Kidney epithelial cell (primary cell): Measurements from ENCODE around the gene GNPNAT1. TPM values are rescaled to one million over a fixed set of nuclear protein-coding genes. Genes with fewer than 3 reads are reported as not detected.

Experiments
- DNase-seq: peaks from one replicate; pipeline ENCODE4 v3.0.0-alpha.2; 2010; ENCODE audit warnings: low read depth
- H3K27me3 ChIP-seq: 2 replicates; pipeline ENCODE4 v1.6.0; 2011; ENCODE audit warnings: low read length; ENCODE audit not compliant: control insufficient read depth, insufficient read depth
- H3K36me3 ChIP-seq: 2 replicates; pipeline ENCODE4 v1.5.1; 2011; ENCODE audit warnings: low read length; ENCODE audit not compliant: control insufficient read depth, insufficient read depth
- H3K4me3 ChIP-seq: 2 replicates; pipeline ENCODE4 v1.5.1; 2011; ENCODE audit warnings: low read depth, mild to moderate bottlenecking, control low read depth, low read length
- total RNA-seq: library from RNA; depleted of rRNA; stranded (reverse); fragments of >200 nt; gene quantifications from 2 replicates; pipeline ENCODE4 v1.2.3, GENCODE V29; 2015
- TF ChIP-seq, protein P1 (sequence below): IDR thresholded peaks from 2 replicates; pipeline ENCODE4 v1.5.1; 2011; ENCODE audit warnings: mild to moderate bottlenecking, moderate library complexity, low read length, control low read depth, inconsistent platforms; ENCODE audit not compliant: insufficient read depth, poor library complexity, severe bottlenecking

Gene GNPNAT1
- total RNA-seq, 1 donor from 2014 or later, result 41.3 TPM

DNA sequence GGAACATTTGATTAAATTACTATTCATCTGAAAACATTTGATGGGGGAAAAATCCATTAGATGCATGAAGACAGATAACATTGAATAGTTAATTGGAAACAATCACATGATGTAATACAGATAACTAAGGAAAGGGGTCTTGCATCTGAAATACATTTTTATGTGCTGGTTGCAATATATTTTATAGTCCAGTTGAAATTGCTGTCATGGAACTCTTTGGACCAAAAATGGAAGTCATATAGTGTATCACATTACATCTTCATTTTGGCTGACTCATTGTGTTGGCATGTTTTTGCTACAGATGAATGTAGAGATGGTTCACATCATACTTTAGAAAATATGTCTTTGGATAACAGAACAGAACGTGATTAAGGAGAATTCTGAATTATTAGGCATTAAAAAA lies 43.0 kb upstream of the GNPNAT1 start:
- H3K36me3 ChIP-seq, result no peaks in the 10 kb centered on the region
- H3K27me3 ChIP-seq, result no peaks in the 10 kb centered on the region
- TF ChIP-seq, protein P1, sequence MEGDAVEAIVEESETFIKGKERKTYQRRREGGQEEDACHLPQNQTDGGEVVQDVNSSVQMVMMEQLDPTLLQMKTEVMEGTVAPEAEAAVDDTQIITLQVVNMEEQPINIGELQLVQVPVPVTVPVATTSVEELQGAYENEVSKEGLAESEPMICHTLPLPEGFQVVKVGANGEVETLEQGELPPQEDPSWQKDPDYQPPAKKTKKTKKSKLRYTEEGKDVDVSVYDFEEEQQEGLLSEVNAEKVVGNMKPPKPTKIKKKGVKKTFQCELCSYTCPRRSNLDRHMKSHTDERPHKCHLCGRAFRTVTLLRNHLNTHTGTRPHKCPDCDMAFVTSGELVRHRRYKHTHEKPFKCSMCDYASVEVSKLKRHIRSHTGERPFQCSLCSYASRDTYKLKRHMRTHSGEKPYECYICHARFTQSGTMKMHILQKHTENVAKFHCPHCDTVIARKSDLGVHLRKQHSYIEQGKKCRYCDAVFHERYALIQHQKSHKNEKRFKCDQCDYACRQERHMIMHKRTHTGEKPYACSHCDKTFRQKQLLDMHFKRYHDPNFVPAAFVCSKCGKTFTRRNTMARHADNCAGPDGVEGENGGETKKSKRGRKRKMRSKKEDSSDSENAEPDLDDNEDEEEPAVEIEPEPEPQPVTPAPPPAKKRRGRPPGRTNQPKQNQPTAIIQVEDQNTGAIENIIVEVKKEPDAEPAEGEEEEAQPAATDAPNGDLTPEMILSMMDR, result no peak
- no peak for DNase-seq
- no peak overlapping the region for H3K4me3 ChIP-seq

GRCh38 chr14:52833891-52834290 lies 42.5 kb upstream of the GNPNAT1 start:
- Histone ChIP-seq H3K36me3 (no peaks in the 10 kb centered on the region), H3K27me3 (no peaks in the 10 kb centered on the region), H3K4me3 (no peak overlapping the region)
- no peak for DNase-seq
- TF ChIP-seq, protein P1, result no peak

DNA sequence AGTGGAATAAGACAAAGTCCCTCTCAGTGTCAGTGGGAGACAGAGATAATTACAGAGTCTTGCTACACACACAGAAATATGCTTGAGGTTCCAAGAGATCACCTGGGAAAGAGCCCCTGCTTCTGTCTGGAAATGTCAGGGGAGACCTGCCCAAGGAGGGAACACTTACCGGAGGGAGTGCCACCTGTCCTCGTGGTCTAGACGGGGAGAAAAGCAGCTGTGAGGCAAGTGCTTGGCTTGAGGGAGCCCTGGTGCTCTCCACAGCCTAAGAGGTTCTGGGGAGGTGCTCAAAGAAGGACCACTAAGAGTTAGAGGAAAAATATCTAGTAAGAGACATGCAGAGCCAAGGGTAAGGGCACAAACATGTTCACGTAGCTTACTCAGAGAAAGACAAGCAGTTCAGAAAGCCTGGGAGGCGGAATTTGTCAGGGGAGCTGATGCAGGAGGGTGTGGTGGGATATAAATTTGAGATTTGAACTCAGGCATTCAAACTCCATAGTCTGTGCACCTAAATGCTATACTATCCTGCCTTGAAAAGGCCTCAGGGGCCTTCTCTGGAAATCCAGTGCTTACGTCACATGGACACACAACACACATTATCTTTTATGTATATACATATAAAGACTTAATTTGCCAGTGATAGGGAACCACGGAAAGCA lies 38.2 kb upstream of the GNPNAT1 start:
- H3K27me3 ChIP-seq, result no peaks in the 10 kb centered on the region
- no peaks in the 10 kb centered on the region for H3K36me3 ChIP-seq
- no peak overlapping the region for H3K4me3 ChIP-seq
- DNase-seq, result no peak
- TF ChIP-seq, protein P1, result no peak

DNA sequence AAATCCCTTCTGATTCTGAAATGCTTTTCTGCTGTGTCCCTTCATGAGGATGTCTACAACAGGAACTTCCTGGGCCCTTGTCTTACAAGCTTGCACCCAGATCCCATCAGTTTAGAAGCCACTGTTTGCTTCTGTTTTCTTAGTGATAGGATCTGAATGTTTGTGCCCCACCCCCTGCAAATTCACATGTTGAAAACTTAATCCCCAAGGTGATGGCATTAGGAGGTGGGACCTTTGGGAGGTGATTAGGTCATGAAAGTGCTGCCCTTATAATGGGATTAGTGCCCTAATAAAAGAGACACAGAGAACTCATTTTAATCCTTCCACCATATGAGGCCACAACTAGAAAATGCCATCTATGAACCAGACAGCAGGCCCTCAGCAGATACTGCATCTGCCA lies 36.0 kb upstream of the GNPNAT1 start:
- no peaks in the 10 kb centered on the region for H3K36me3 ChIP-seq
- DNase-seq, result no peak
- TF ChIP-seq, protein P1, result no peak

DNA sequence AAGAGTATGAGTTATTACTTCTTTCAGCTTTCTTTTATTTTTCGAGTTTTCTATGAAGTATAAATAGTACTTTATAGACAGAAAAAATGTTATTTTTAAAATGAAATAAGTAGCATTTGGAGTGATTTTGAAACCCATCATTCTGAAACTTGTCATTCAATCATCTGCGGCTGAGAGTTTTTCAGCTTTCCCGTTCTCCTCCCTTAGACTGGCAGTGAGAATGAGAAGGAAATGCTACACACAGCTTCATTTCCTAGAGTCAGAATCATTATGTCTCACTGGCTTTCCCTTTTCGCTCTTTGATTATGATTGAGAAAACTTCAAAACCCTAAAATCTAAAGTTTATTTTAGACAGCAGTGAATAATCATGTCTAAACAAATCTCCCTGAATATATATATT lies 33.7 kb upstream of the GNPNAT1 start:
- TF ChIP-seq, protein P1, result no peak
- no peaks in the 10 kb centered on the region for H3K27me3 ChIP-seq
- no peak for DNase-seq

More for the DNA sequence above, 36.0 kb upstream of the GNPNAT1 start:
- no peaks in the 10 kb centered on the region for H3K27me3 ChIP-seq
- no peak overlapping the region for H3K4me3 ChIP-seq

GRCh38 chr14:52824462-52824861 lies 33.1 kb upstream of the GNPNAT1 start:
- H3K4me3 ChIP-seq, result no peak overlapping the region
- no peaks in the 10 kb centered on the region for H3K27me3 ChIP-seq
- DNase-seq, result no peak
- no peaks in the 10 kb centered on the region for H3K36me3 ChIP-seq
- TF ChIP-seq, protein P1, result no peak

More for the DNA sequence above, 33.7 kb upstream of the GNPNAT1 start:
- no peaks in the 10 kb centered on the region for H3K36me3 ChIP-seq
- H3K4me3 ChIP-seq, result no peak overlapping the region
